Thymus (tissue), 11 donors: ENCODE results near the gene OPA1. TPM values are rescaled to one million over a fixed set of nuclear protein-coding genes. Genes with fewer than 3 reads are reported as not detected.
A peak's percentile ranks its signal among the peaks of the same experiment; 100 is the strongest.

Experiments used
- DNase-seq, 9 donors: peaks; one replicate each; pipeline ENCODE4 v3.0.0-alpha.2; 2013; ENCODE audit warnings: low spot score in 9 of 9, low read depth in 6 of 9, missing footprints in 1 of 9
- H3K27ac ChIP-seq, 2 donors: one replicate each; pipeline ENCODE4 v1.5.1; 2013; ENCODE audit warnings: control low read depth in 1 of 2, low read depth in 1 of 2, low read length in 1 of 2, mild to moderate bottlenecking in 1 of 2, moderate library complexity in 1 of 2
- H3K27me3 ChIP-seq, 2 donors: one replicate each; pipeline ENCODE4 v1.5.1; 2013; ENCODE audit warnings: low read length in 1 of 2; ENCODE audit not compliant: control insufficient read depth in 2 of 2, insufficient read depth in 1 of 2
- H3K36me3 ChIP-seq, 2 donors: one replicate each; pipeline ENCODE4 v1.5.1; 2013; ENCODE audit warnings: low read length in 1 of 2, mild to moderate bottlenecking in 1 of 2, moderate library complexity in 1 of 2; ENCODE audit not compliant: control insufficient read depth in 2 of 2, insufficient read depth in 2 of 2
- H3K4me1 ChIP-seq, 2 donors: one replicate each; pipeline ENCODE4 v1.5.1; 2013; ENCODE audit warnings: low read length in 2 of 2; ENCODE audit not compliant: control insufficient read depth in 2 of 2, insufficient read depth in 2 of 2
- H3K4me3 ChIP-seq, 2 donors: one replicate each; pipeline ENCODE4 v1.5.1; 2013; ENCODE audit warnings: low read length in 2 of 2, control low read depth in 1 of 2, mild to moderate bottlenecking in 1 of 2
- H3K9me3 ChIP-seq, 2 donors: one replicate each; pipeline ENCODE4 v1.5.1; 2013; ENCODE audit warnings: low read length in 1 of 2, mild to moderate bottlenecking in 1 of 2; ENCODE audit not compliant: control insufficient read depth in 2 of 2, insufficient read depth in 1 of 2
- WGBS: extraction: QIAGEN DNeasy Blood & Tissue Kit; methylation state at CpG from one replicate; pipeline ENCODE4 v1.1.7; 2013; 5-methylcytosine and 5-hydroxymethylcytosine counted together
- polyA plus RNA-seq: library from polyadenylated mRNA; stranded (reverse); fragments of 200-250 nt; gene quantifications from one replicate; pipeline ENCODE4 v1.2.3, GENCODE V29; 2013
- total RNA-seq: library from RNA; stranded (reverse); fragments of 120-200 nt; gene quantifications from one replicate; pipeline ENCODE4 v1.2.4, GENCODE V29; 2013
- donor health status: healthy.

The OPA1 gene
- total and polyA plus RNA-seq, 2 donors: 21.0 to 56.7 TPM

DNA sequence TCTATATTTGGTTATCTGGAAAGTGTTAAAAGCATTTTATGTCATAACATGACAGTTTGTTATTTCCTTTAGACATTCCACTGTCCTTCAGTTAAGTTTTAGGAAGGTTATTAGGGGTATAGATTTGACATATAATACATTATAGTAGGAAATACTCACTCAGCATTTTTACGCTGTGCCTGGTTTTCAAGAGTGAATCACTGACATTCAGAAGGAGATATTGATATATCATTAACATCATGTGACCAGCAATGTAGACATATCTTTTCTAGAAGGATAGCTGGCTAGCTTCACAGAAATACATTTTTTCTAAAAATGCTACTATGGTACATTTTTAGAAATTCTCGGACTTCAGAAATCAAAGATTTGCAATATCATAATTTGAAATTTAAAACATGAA, 57.6 kb downstream of the OPA1 start:
- WGBS: 99% methylated on average over 2 of the region's 2 CpGs
- Histone ChIP-seq H3K27ac (no peak overlapping the region), H3K4me3 (no peak overlapping the region), H3K27me3 (no peaks in the 10 kb centered on the region), H3K4me1 (no peaks in the 10 kb centered on the region), H3K36me3 (peaks cover 12 to 39% of the 10 kb centered on the region in 2 donors), H3K9me3 (no peaks in the 10 kb centered on the region)
- no peak for DNase-seq

GRCh38 chr3:193655831-193656433, 62.9 kb downstream of the OPA1 start:
- WGBS: 96% methylated on average over 4 of the region's 4 CpGs
- H3K4me1 ChIP-seq: no peaks in the 10 kb centered on the region
- DNase-seq: no peak
- H3K27ac ChIP-seq: no peak overlapping the region
- H3K27me3 ChIP-seq: no peaks in the 10 kb centered on the region
- H3K4me3 ChIP-seq: no peak overlapping the region
- H3K36me3 ChIP-seq: peaks cover 7 to 37% of the 10 kb centered on the region in 2 donors
- no peaks in the 10 kb centered on the region for H3K9me3 ChIP-seq

DNA sequence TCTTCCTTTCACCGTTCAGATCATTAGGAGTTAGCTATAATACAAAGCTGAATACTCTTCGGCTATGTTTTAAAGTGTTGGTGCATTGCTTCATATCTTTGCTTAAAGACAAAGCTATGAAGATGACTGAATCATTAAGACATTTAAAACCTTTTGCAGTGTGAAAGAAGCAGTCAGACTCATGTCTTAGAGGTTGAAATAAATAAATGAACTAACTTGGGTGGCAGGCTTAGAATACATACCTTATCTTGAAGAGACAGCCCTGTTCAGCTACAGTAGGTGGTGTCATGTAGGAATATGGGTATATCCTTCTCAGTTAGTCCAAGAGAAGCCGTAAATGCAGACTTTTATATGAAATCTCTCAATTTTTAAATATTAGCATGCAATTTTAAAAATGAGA, 63.4 kb downstream of the OPA1 start:
- Histone ChIP-seq H3K4me1 (no peaks in the 10 kb centered on the region), H3K9me3 (no peaks in the 10 kb centered on the region), H3K27me3 (no peaks in the 10 kb centered on the region), H3K4me3 (no peak overlapping the region), H3K27ac (no peak overlapping the region), H3K36me3 (peaks cover 7 to 39% of the 10 kb centered on the region in 2 donors)
- no peak for DNase-seq
- 99% methylated on average over 3 of the region's 3 CpGs for WGBS

DNA sequence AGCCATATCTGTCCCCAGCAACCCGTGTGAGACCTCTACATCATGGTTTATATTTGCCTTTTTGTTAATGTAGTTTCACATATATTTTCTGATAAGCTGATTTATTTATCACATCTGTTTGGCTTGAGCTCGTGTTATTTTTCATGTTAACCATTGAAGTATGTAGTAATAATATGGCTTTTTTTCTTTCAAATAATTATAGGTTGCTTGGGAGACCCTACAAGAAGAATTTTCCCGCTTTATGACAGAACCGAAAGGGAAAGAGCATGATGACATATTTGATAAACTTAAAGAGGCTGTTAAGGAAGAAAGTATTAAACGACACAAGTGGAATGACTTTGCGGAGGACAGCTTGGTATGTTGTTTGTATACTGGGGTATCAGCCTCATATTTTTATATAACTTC, 63.9 kb downstream of the OPA1 start:
- peaks cover 7 to 42% of the 10 kb centered on the region in 2 donors for H3K36me3 ChIP-seq
- H3K4me1 ChIP-seq: no peaks in the 10 kb centered on the region
- no peak overlapping the region for H3K4me3 ChIP-seq
- H3K27ac ChIP-seq: no peak overlapping the region
- H3K27me3 ChIP-seq: no peaks in the 10 kb centered on the region
- DNase-seq: no peak
- WGBS: 97% methylated on average over 6 of the region's 6 CpGs
- H3K9me3 ChIP-seq: no peaks in the 10 kb centered on the region

- Histone ChIP-seq H3K4me1 (no peaks in the 10 kb centered on the region), H3K9me3 (no peaks in the 10 kb centered on the region), H3K4me3 (no peak overlapping the region), H3K27me3 (no peaks in the 10 kb centered on the region), H3K27ac (no peak overlapping the region), H3K36me3 (peaks cover 3 to 51% of the 10 kb centered on the region in 2 donors)
- 100% methylated on average over 1 of the region's 1 CpG for WGBS
- DNase-seq: no peak
Measured at GRCh38 chr3:193660171-193660570, 67.2 kb downstream of the OPA1 start.

GRCh38 chr3:193660698-193661411, 67.8 kb downstream of the OPA1 start:
- 94% methylated on average over 4 of the region's 4 CpGs for WGBS
- Histone ChIP-seq H3K27ac (no peak overlapping the region), H3K4me3 (no peak overlapping the region), H3K36me3 (peaks cover 3 to 46% of the 10 kb centered on the region in 2 donors), H3K9me3 (no peaks in the 10 kb centered on the region), H3K4me1 (no peaks in the 10 kb centered on the region), H3K27me3 (no peaks in the 10 kb centered on the region)
- no peak for DNase-seq

GRCh38 chr3:193662757-193663322, 69.8 kb downstream of the OPA1 start:
- Histone ChIP-seq H3K27me3 (no peaks in the 10 kb centered on the region), H3K36me3 (peaks cover 13 to 44% of the 10 kb centered on the region in 2 donors), H3K4me1 (no peaks in the 10 kb centered on the region), H3K4me3 (no peak overlapping the region), H3K9me3 (no peaks in the 10 kb centered on the region), H3K27ac (no peak overlapping the region)
- 96% methylated on average over 7 of the region's 7 CpGs for WGBS
- no peak for DNase-seq

DNA sequence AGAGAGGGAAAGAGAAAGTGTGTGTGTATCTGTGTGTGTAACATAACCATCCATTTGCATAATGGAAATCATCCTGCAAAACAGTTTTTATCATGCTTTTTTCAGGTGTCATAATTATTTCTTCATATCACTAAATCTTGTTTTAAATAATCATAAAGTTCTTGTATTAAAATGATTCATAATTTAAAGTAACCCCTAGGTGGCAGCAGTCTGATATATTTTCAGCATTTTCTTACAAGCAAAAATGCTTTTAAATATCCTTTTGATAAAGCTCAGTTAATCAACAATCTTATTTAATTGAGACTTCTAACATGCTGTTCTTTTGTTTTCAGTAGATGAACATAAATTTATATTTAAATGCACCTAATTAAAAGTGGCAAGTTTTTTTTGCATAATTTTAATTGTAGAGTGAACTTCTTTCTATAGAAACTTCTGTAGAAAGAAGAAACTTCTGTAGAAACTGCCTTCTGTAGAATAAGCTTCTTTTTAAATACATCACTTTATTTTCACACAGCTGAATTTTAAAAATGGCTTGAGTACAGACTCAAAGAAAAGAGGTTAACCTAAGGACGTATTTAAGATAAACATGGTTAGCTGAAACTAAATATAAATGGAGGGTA, 72.5 kb downstream of the OPA1 start:
- H3K36me3 ChIP-seq: peaks cover 20 to 49% of the 10 kb centered on the region in 2 donors
- peak in 7 of 9 donors; percentile 8 to 47 (median 17) for DNase-seq
- no peak overlapping the region for H3K4me3 ChIP-seq
- 100% methylated on average over 1 of the region's 1 CpG for WGBS
- H3K27ac ChIP-seq: no peak overlapping the region
- H3K4me1 ChIP-seq: no peaks in the 10 kb centered on the region
- H3K27me3 ChIP-seq: no peaks in the 10 kb centered on the region
- no peaks in the 10 kb centered on the region for H3K9me3 ChIP-seq

DNA sequence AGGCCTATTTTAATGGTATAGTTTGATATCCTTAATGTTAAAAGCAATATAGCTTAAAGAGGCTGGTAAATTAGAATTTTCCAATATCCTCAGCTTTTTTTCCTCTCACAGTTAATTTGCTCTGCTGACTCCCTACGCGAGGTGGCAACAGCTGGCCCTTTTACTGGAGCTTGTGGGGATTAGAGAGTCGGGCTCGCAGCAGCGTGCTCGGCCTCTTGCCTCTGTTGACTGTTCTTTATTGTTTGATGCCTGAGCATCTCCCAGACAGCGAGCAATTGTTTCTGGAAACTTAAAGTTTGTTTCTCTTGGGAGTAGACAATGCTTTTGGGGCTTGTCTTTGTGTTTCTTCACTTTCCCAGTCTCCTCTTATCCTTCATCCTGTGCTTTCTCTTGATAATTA, 80.8 kb downstream of the OPA1 start:
- H3K4me1 ChIP-seq: no peaks in the 10 kb centered on the region
- WGBS: 98% methylated on average over 7 of the region's 7 CpGs
- H3K27ac ChIP-seq: no peak overlapping the region
- peaks cover 0 to 7% of the 10 kb centered on the region in 2 donors for H3K36me3 ChIP-seq
- no peak for DNase-seq
- H3K27me3 ChIP-seq: no peaks in the 10 kb centered on the region
- H3K4me3 ChIP-seq: no peak overlapping the region
- no peaks in the 10 kb centered on the region for H3K9me3 ChIP-seq
